Colonic mucosa (tissue), 4 donors: ENCODE data around the gene CHN2. TPM values are rescaled to one million over a fixed set of nuclear protein-coding genes. Genes with fewer than 3 reads are reported as not detected.
"Not testable (repeated sequence)": the region's sequence is repeated elsewhere in the genome, so short reads cannot be mapped to it uniquely, and the experiment has no call there.

Source experiments
- DNase-seq: peaks from one replicate; pipeline ENCODE4 v3.0.0-alpha.2; 2020
- H3K27ac ChIP-seq: fragments of 200-600 bp; one replicate; pipeline ENCODE4 v1.8.0; 2021
- H3K27me3 ChIP-seq: fragments of 200-600 bp; one replicate; pipeline ENCODE4 v1.8.0; 2021
- H3K36me3 ChIP-seq: fragments of 200-600 bp; one replicate; pipeline ENCODE4 v1.8.0; 2021
- H3K4me1 ChIP-seq: fragments of 200-600 bp; one replicate; pipeline ENCODE4 v1.8.0; 2021; ENCODE audit warnings: mild to moderate bottlenecking
- H3K4me3 ChIP-seq: fragments of 200-600 bp; one replicate; pipeline ENCODE4 v1.8.0; 2021
- H3K9ac ChIP-seq, 2 donors: one replicate each; pipeline ENCODE4 v1.7.0; 2013; ENCODE audit warnings: control low read depth in 2 of 2, low read depth in 2 of 2, low read length in 2 of 2
- H3K9me3 ChIP-seq: fragments of 200-600 bp; one replicate; pipeline ENCODE4 v1.8.0; 2021
- intact Hi-C: fragments of 100-400 bp; cut with DNase I; formaldehyde crosslinking; loops from one replicate; pipeline ENCODE4 v1.14.1; 2022
- total RNA-seq, 2 donors: library from RNA; stranded (reverse); fragmentation: NEBNext Ultra II Directional in 1 of 2; extraction: Animal tissue kit (Norgen Biotek cat#: 25700) in 1 of 2; gene quantifications; one replicate each; pipeline ENCODE4 v1.2.1, GENCODE V29; 2021
- TF ChIP-seq, protein P1 (sequence below): fragments of 200-600 bp; IDR thresholded peaks from one replicate; pipeline ENCODE4 v1.8.0; 2022; ENCODE audit warnings: antibody characterized with exemption, mild to moderate bottlenecking
- donor health status: healthy.
- donor health status: DM: no; HTN: no; CAD: no.
- donor health status: DM: no; HTN: no; CAD: no.

The CHN2 gene
- total RNA-seq, 2 donors from 2014 or later, result 12.8 to 19.8 TPM

DNA sequence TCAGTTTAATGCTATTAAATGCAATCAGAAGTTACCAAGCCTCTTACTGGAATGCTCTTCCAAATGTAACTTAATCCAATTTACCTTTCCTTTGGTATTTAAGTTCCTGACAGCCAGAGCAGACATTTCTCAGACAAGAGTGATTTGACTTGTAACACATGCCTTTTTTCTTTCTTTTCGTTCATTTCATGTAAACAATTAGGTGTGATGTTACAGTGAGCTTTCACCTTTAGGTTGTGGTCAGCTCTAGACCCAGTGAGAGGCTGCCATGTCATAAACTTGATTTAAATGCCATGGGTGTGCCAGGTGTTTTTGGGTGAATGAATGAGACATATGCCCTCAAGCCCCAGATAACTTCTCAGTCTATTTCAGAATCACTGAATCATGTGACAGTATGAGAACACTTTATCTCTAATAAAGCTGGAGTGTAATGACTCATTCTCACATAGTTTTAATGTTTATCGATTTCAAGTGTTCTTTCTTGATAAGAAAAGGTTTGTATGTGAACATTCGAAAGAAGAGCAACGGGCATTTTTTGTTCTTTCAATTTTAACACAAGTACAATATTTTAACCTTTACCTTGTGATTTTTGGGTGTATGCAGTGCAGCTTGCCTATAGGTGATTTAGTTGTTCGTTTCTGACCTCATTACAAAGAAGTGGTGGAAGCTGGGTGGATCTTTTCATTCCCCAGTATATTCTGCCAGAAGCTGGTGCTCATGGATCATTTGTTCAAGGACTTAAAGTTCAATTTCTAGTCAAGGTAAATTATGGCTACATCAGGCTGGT lies 61.5 kb downstream of the CHN2 start:
- intact Hi-C loops, result no loop called here
- Histone ChIP-seq H3K9me3 (no peaks in the 10 kb centered on the region), H3K36me3 (no peaks in the 10 kb centered on the region), H3K27me3 (no peaks in the 10 kb centered on the region), H3K4me1 (no peaks in the 10 kb centered on the region), H3K9ac (no peak overlapping the region), H3K4me3 (no peak overlapping the region), H3K27ac (no peak overlapping the region)
- TF ChIP-seq, protein P1, sequence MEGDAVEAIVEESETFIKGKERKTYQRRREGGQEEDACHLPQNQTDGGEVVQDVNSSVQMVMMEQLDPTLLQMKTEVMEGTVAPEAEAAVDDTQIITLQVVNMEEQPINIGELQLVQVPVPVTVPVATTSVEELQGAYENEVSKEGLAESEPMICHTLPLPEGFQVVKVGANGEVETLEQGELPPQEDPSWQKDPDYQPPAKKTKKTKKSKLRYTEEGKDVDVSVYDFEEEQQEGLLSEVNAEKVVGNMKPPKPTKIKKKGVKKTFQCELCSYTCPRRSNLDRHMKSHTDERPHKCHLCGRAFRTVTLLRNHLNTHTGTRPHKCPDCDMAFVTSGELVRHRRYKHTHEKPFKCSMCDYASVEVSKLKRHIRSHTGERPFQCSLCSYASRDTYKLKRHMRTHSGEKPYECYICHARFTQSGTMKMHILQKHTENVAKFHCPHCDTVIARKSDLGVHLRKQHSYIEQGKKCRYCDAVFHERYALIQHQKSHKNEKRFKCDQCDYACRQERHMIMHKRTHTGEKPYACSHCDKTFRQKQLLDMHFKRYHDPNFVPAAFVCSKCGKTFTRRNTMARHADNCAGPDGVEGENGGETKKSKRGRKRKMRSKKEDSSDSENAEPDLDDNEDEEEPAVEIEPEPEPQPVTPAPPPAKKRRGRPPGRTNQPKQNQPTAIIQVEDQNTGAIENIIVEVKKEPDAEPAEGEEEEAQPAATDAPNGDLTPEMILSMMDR, result no peak
- no peak for DNase-seq

DNA sequence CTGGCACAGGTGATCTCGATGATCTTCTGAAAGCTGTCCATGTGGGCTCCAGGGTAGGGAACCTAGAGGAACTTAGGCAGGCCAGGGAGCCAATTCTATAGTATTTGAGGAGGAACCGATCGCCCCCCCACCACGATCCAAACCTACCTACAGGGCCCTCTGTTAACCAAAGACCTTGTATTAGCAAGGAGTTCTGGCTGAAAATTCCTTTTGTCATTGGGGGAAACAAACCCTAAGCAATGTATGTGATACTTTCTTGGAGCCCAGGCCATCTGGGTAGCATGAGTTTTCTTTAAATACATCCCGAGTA lies 62.1 kb downstream of the CHN2 start:
- Histone ChIP-seq H3K27ac (no peak overlapping the region), H3K4me1 (no peaks in the 10 kb centered on the region), H3K9ac (no peak overlapping the region), H3K9me3 (no peaks in the 10 kb centered on the region), H3K4me3 (no peak overlapping the region), H3K27me3 (no peaks in the 10 kb centered on the region), H3K36me3 (no peaks in the 10 kb centered on the region)
- DNase-seq, result no peak
- intact Hi-C loops, result no loop called here
- TF ChIP-seq, protein P1, result no peak

DNA sequence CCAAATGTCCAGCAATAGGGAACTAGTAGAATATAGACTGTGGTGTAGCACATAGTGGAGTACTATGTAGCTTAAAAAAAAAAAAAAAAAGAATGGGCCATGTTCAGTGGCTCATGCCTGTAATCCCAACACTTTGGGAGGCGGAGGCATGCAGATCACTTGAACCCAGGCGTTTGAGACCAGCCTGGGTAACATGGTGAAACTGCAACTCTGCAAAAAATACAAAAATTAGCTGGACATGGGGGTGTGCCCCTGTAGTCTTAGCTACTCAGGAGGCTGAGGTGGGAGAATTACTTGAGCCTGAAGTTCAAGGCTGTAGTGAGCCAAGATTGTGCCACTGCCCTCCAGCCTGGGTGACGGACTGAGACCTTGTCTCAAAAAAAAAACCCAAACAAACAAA lies 64.4 kb downstream of the CHN2 start:
- H3K9ac ChIP-seq, result no peak overlapping the region
- TF ChIP-seq, protein P1, result no peak
- H3K36me3 ChIP-seq, result no peaks in the 10 kb centered on the region
- no peaks in the 10 kb centered on the region for H3K9me3 ChIP-seq
- H3K4me3 ChIP-seq, result no peak overlapping the region
- intact Hi-C loops, result no loop called here
- H3K27me3 ChIP-seq, result no peaks in the 10 kb centered on the region
- H3K27ac ChIP-seq, result no peak overlapping the region
- DNase-seq, result no peak
- no peaks in the 10 kb centered on the region for H3K4me1 ChIP-seq

DNA sequence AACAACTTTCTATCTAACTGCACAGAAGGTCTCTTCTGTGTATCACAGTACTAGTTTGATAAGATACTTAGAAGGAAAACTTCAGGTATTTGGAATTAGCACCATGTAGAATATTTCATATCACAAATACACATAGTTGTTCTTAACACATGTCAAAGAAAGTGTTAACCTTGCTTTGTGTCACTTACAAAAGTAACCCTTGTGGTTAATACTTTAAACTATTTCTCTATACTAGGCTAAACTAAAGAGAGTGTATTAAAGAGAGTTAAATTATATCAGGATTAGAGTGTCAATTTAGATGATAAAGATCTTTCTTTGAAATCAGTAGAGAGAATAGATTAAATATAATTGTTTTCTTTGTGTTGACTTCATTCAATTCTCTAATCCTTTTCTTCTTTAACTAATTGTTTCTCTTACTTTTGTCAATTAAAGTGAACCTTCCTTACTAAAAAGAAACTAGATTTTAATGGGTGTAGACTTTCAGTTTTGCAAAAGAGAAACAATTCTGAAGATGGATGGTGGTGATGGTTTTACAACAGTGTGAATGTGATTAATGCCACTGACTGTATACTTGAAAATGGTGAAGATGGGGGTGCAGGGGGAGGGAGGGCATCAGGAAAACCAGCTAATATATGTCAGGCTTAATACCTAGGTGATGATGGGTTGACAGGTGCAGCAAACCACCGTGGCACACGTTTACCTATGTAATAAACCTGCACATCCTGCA lies 67.8 kb downstream of the CHN2 start:
- no peak overlapping the region for H3K9ac ChIP-seq
- TF ChIP-seq, protein P1, result no peak
- no peaks in the 10 kb centered on the region for H3K4me1 ChIP-seq
- no peak for DNase-seq
- H3K9me3 ChIP-seq, result no peaks in the 10 kb centered on the region
- H3K4me3 ChIP-seq, result no peak overlapping the region
- H3K36me3 ChIP-seq, result no peaks in the 10 kb centered on the region
- intact Hi-C loops, result no loop called here
- no peak overlapping the region for H3K27ac ChIP-seq
- no peaks in the 10 kb centered on the region for H3K27me3 ChIP-seq

DNA sequence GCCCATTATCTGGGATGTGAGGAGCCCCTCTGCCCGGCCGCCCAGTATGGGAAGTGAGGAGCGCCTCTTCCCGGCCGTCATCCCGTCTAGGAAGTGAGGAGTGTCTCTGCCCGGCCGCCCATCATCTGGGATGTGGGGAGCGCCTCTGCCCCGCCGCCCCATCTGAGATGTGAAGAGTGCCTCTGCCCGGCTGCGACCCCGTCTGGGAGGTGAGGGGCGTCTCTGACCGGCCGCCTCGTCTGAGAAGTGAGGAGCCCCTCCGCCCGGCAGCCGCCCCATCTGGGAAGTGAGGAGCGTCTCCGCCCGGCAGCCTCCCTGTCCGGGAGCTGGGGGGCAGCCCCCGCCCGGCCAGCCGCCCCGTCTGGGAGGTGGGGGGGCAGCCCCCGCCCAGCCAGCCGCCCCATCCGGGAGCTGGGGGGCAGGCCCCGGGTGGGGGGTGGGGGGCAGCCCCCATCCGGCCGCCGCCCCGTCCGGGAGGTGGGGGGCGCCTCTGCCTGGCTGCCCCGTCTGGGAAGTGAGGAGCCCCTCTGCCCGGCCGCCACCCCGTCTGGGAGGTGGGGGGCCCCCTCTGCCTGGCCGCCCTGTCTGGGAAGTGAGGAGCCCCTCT lies 69.1 kb downstream of the CHN2 start:
- DNase-seq, H3K36me3 ChIP-seq, H3K4me3 ChIP-seq, H3K27me3 ChIP-seq, H3K9ac ChIP-seq, H3K9me3 ChIP-seq, H3K27ac ChIP-seq, intact Hi-C loops, H3K4me1 ChIP-seq: not testable (repeated sequence)
